ENCODE measurements around the gene FGL2. TPM values are rescaled to one million over a fixed set of nuclear protein-coding genes. Genes with fewer than 3 reads are reported as not detected.

The FGL2 gene
- total RNA-seq, 1 donor from 2014 or later, result not detected

- no peak for DNase-seq (ENCODE audit: low spot score)
- Mint-ChIP-seq H3K4me3 (ENCODE audit: unreplicated experiment) (no peak overlapping the region), H3K27ac (ENCODE audit: unreplicated experiment) (no peak overlapping the region), H3K9me3 (ENCODE audit: low read depth) (no peaks in the 10 kb centered on the region), H3K4me1 (ENCODE audit: low read depth) (peaks cover 27% of the 10 kb centered on the region), H3K36me3 (ENCODE audit: low read depth) (peaks cover 2% of the 10 kb centered on the region), H3K27me3 (ENCODE audit: low read depth) (no peaks in the 10 kb centered on the region)
- no peak for TF ChIP-seq CTCF (IDR thresholded peaks at IDR 0.05)
Measured at GRCh38 chr7:77245015-77245755, 45.6 kb upstream of the FGL2 start.

- H3K27ac Mint-ChIP-seq (ENCODE audit: unreplicated experiment), result no peak overlapping the region
- DNase-seq (ENCODE audit: low spot score), result no peak
- H3K36me3 Mint-ChIP-seq (ENCODE audit: low read depth), result peaks cover 2% of the 10 kb centered on the region
- H3K27me3 Mint-ChIP-seq (ENCODE audit: low read depth), result no peaks in the 10 kb centered on the region
- peaks cover 27% of the 10 kb centered on the region for H3K4me1 Mint-ChIP-seq (ENCODE audit: low read depth)
- TF ChIP-seq CTCF (IDR thresholded peaks at IDR 0.05), result no peak
- H3K9me3 Mint-ChIP-seq (ENCODE audit: low read depth), result no peaks in the 10 kb centered on the region
- H3K4me3 Mint-ChIP-seq (ENCODE audit: unreplicated experiment), result no peak overlapping the region
Measured at GRCh38 chr7:77244222-77244934, 44.8 kb upstream of the FGL2 start.

GRCh38 chr7:77242554-77242953, 42.9 kb upstream of the FGL2 start:
- Mint-ChIP-seq H3K27ac (ENCODE audit: unreplicated experiment) (no peak overlapping the region), H3K36me3 (ENCODE audit: low read depth) (peaks cover 2% of the 10 kb centered on the region), H3K4me3 (ENCODE audit: unreplicated experiment) (no peak overlapping the region), H3K4me1 (ENCODE audit: low read depth) (peaks cover 41% of the 10 kb centered on the region), H3K27me3 (ENCODE audit: low read depth) (no peaks in the 10 kb centered on the region), H3K9me3 (ENCODE audit: low read depth) (no peaks in the 10 kb centered on the region)
- no peak for TF ChIP-seq CTCF (IDR thresholded peaks at IDR 0.05)
- no peak for DNase-seq (ENCODE audit: low spot score)

GRCh38 chr7:77242068-77242467, 42.4 kb upstream of the FGL2 start:
- peaks cover 2% of the 10 kb centered on the region for H3K36me3 Mint-ChIP-seq (ENCODE audit: low read depth)
- H3K27ac Mint-ChIP-seq (ENCODE audit: unreplicated experiment), result no peak overlapping the region
- no peaks in the 10 kb centered on the region for H3K27me3 Mint-ChIP-seq (ENCODE audit: low read depth)
- H3K4me1 Mint-ChIP-seq (ENCODE audit: low read depth), result peaks cover 46% of the 10 kb centered on the region
- no peak overlapping the region for H3K4me3 Mint-ChIP-seq (ENCODE audit: unreplicated experiment)
- H3K9me3 Mint-ChIP-seq (ENCODE audit: low read depth), result no peaks in the 10 kb centered on the region
- no peak for TF ChIP-seq CTCF (IDR thresholded peaks at IDR 0.05)
- no peak for DNase-seq (ENCODE audit: low spot score)

- Mint-ChIP-seq H3K9me3 (ENCODE audit: low read depth) (no peaks in the 10 kb centered on the region), H3K27me3 (ENCODE audit: low read depth) (no peaks in the 10 kb centered on the region), H3K4me3 (ENCODE audit: unreplicated experiment) (no peak overlapping the region), H3K27ac (ENCODE audit: unreplicated experiment) (no peak overlapping the region), H3K36me3 (ENCODE audit: low read depth) (peaks cover 2% of the 10 kb centered on the region), H3K4me1 (ENCODE audit: low read depth) (peaks cover 46% of the 10 kb centered on the region)
- no peak for TF ChIP-seq CTCF (IDR thresholded peaks at IDR 0.05)
- DNase-seq (ENCODE audit: low spot score), result no peak
Measured at GRCh38 chr7:77239471-77239870, 39.9 kb upstream of the FGL2 start.

All from chondrocyte (in vitro differentiated cells).